Measurements from ENCODE around the gene ENTPD6.

Gene ENTPD6

GRCh38 chr20:25195014-25195961 lies at the start of gene ENTPD6:
TSS of gene ENTPD6 (plus strand) at chr20:25195712. CDS start at chr20:25206537, 10,825 bp downstream.
- ChIA-PET CTCF (interaction anchor here (0.5 to 0.6 kb wide), 2 partner anchors 98 to 217 kb away, joined by 3 to 6 read pairs; no protein-coding TSS in a partner anchor), POLR2A (interaction anchor here (0.7 to 2.3 kb wide), 13 partner anchors 10 to 135 kb away, joined by 3 to 17 read pairs (median 4); partner anchors contain the start of gene PYGB)
- TF ChIP-seq ELF4 (IDR thresholded peaks at IDR 0.05), result no peak
- no peak for TF ChIP-seq CTBP1 (IDR thresholded peaks at IDR 0.05; ENCODE audit: borderline replicate concordance)
- peak; percentile 82 for TF ChIP-seq L3MBTL2 (conservative IDR thresholded peaks at IDR 0.05)
- TF ChIP-seq ZNF384 (IDR thresholded peaks at IDR 0.05), result no peak
- 0 out of 2 replicates have a peak, but pooled peaks have one; percentile 27 for TF ChIP-seq TARDBP (IDR thresholded peaks at IDR 0.05)
- no peak for TF ChIP-seq ARNT (IDR thresholded peaks at IDR 0.05)
- DNase-seq (ENCODE audit: extremely low spot score), result peak; percentile 96

- ChIA-PET POLR2A (no interaction called here), CTCF (no interaction called here)
- no peak for DNase-seq (ENCODE audit: extremely low spot score)
- TF ChIP-seq TARDBP (IDR thresholded peaks at IDR 0.05), result no peak
- TF ChIP-seq SUZ12 (IDR thresholded peaks at IDR 0.05), result no peak
- TF ChIP-seq FOXK2 (IDR thresholded peaks at IDR 0.05), result no peak
- no peak for TF ChIP-seq FOXA1 (IDR thresholded peaks at IDR 0.05)
- no peak for TF ChIP-seq FOXM1 (IDR thresholded peaks at IDR 0.05; ENCODE audit: borderline replicate concordance)
- no peak for TF ChIP-seq HDGF (IDR thresholded peaks at IDR 0.05; ENCODE audit: borderline replicate concordance)
- TF ChIP-seq, protein P1, sequence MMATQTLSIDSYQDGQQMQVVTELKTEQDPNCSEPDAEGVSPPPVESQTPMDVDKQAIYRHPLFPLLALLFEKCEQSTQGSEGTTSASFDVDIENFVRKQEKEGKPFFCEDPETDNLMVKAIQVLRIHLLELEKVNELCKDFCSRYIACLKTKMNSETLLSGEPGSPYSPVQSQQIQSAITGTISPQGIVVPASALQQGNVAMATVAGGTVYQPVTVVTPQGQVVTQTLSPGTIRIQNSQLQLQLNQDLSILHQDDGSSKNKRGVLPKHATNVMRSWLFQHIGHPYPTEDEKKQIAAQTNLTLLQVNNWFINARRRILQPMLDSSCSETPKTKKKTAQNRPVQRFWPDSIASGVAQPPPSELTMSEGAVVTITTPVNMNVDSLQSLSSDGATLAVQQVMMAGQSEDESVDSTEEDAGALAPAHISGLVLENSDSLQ (IDR thresholded peaks at IDR 0.05), result no peak
- no peak for TF ChIP-seq SP1 (IDR thresholded peaks at IDR 0.05)
- TF ChIP-seq ARNT (IDR thresholded peaks at IDR 0.05), result no peak
- TF ChIP-seq ZNF384 (IDR thresholded peaks at IDR 0.05), result no peak
- TF ChIP-seq L3MBTL2 (conservative IDR thresholded peaks at IDR 0.05), result no peak
- no peak for TF ChIP-seq ELF4 (IDR thresholded peaks at IDR 0.05)
- TF ChIP-seq BHLHE40 (IDR thresholded peaks at IDR 0.05; ENCODE audit: borderline replicate concordance), result no peak
- no peak for TF ChIP-seq CTBP1 (IDR thresholded peaks at IDR 0.05; ENCODE audit: borderline replicate concordance)
- TF ChIP-seq LEF1 (IDR thresholded peaks at IDR 0.05; ENCODE audit: borderline replicate concordance), result no peak
These were observed 48.5 kb upstream of the ENTPD6 start for GRCh38 chr20:25146976-25147375.

DNA sequence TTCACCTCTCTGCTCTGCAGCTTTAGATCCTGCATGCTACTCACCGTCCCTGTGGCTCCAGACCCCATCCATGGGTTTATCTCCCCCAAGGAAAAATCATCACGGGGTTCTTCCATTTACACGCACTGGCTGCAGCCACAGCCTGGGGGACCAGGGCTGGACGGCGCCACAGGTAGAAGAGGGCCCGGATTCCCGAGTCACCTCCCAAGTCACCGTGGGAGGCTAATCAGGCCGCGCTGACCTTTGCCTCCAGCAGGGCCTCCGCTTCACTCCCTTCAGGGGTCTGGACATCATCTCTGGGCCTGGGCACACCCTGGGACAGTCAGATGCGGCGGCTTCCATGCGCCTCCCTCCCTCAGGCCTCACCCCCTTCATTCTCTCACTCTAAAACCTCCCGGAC lies 47.8 kb upstream of the ENTPD6 start:
- POLR2A ChIA-PET, result no interaction called here
- CTCF ChIA-PET, result no interaction called here
- DNase-seq (ENCODE audit: extremely low spot score), result no peak
- TF ChIP-seq, protein P1 (IDR thresholded peaks at IDR 0.05), result no peak
- TF ChIP-seq HDGF (IDR thresholded peaks at IDR 0.05; ENCODE audit: borderline replicate concordance) (no peak), FOXK2 (IDR thresholded peaks at IDR 0.05) (no peak), SUZ12 (IDR thresholded peaks at IDR 0.05) (no peak), BHLHE40 (IDR thresholded peaks at IDR 0.05; ENCODE audit: borderline replicate concordance) (no peak), FOXA1 (IDR thresholded peaks at IDR 0.05) (no peak), NFRKB (IDR thresholded peaks at IDR 0.05) (no peak), SP1 (IDR thresholded peaks at IDR 0.05) (no peak), ARNT (IDR thresholded peaks at IDR 0.05) (no peak), L3MBTL2 (conservative IDR thresholded peaks at IDR 0.05) (no peak), ELF4 (IDR thresholded peaks at IDR 0.05) (no peak), FOXM1 (IDR thresholded peaks at IDR 0.05; ENCODE audit: borderline replicate concordance) (no peak), ZNF384 (IDR thresholded peaks at IDR 0.05) (no peak), TARDBP (IDR thresholded peaks at IDR 0.05) (no peak), LEF1 (IDR thresholded peaks at IDR 0.05; ENCODE audit: borderline replicate concordance) (no peak)

DNA sequence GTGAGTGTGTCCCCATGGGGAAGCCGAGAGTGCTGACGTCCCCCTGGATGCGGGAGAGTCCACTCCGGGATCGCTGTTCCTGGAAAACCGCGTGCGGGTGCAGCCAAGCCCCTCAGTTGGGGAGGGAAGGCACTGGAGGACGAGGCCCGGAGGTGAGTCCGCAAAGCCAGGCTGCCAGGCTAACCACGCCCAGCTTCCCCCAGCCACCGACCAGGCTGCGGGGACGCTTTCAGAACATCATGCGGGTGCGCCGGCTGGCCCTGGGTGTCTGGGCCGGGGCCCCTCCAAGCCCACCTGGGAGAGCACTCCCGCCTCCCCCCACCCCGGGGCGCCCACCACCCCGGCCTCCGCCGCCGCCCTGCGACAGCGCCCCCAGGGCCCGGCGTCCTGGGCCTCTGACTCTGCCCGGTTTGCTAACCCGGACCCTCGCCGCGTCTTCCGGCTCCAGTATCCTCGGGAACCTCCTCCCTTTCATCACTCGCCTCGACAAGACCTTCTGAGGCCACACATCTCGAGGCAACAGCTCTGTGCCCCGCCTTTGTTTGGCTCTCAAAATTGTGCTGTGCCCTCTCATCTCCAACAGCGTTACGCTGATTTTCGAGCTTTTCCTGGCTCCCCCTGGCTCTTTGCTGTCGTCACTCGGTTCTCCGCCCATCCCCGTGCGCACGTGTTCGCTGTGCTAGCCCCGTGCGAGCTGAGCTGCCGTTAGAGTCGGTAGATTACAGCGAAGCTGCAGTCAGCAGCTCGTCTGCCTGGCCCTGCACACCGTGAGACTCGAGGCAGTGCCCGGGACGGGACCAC lies 47.1 kb upstream of the ENTPD6 start:
- no peak for DNase-seq (ENCODE audit: extremely low spot score)
- CTCF ChIA-PET, result no interaction called here
- TF ChIP-seq NFRKB (IDR thresholded peaks at IDR 0.05) (no peak), LEF1 (IDR thresholded peaks at IDR 0.05; ENCODE audit: borderline replicate concordance) (no peak), CTBP1 (IDR thresholded peaks at IDR 0.05; ENCODE audit: borderline replicate concordance) (no peak), ELF4 (IDR thresholded peaks at IDR 0.05) (no peak), ARNT (IDR thresholded peaks at IDR 0.05) (no peak), HDGF (IDR thresholded peaks at IDR 0.05; ENCODE audit: borderline replicate concordance) (no peak), TARDBP (IDR thresholded peaks at IDR 0.05) (no peak), FOXA1 (IDR thresholded peaks at IDR 0.05) (no peak), L3MBTL2 (conservative IDR thresholded peaks at IDR 0.05) (no peak), FOXK2 (IDR thresholded peaks at IDR 0.05) (no peak), BHLHE40 (IDR thresholded peaks at IDR 0.05; ENCODE audit: borderline replicate concordance) (no peak), FOXM1 (IDR thresholded peaks at IDR 0.05; ENCODE audit: borderline replicate concordance) (no peak)

GRCh38 chr20:25148982-25149846 lies 46.3 kb upstream of the ENTPD6 start:
- CTCF ChIA-PET, result no interaction called here
- POLR2A ChIA-PET, result no interaction called here
- DNase-seq (ENCODE audit: extremely low spot score), result no peak
- TF ChIP-seq LEF1 (IDR thresholded peaks at IDR 0.05; ENCODE audit: borderline replicate concordance), result no peak
- no peak for TF ChIP-seq FOXM1 (IDR thresholded peaks at IDR 0.05; ENCODE audit: borderline replicate concordance)
- TF ChIP-seq HDGF (IDR thresholded peaks at IDR 0.05; ENCODE audit: borderline replicate concordance), result no peak

More for the DNA sequence above, 47.1 kb upstream of the ENTPD6 start:
- POLR2A ChIA-PET, result no interaction called here

Measured in HEK293T (cell line).